Endothelial cell of umbilical vein (primary cell): Measurements from ENCODE around the gene ANO9. TPM values are rescaled to one million over a fixed set of nuclear protein-coding genes. Genes with fewer than 3 reads are reported as not detected.

Experiments
- BruUV-seq: library from RNA; stranded (reverse); fragments of 400-500 nt; replicated peaks from 2 replicates; lab custom pipeline; 2021; lab: Mats Ljungman, UMichigan
- CTCF ChIA-PET: fragments of 300-600, 350-600 bp; sonication (Branson Sonifier 250); formaldehyde crosslinking; loops from one replicate; lab custom pipeline; 2021; ENCODE audit warnings: antibody characterized with exemption, inconsistent platforms; lab: Charles Lee
- POLR2A ChIA-PET: fragments of 300-600, 350-600 bp; sonication (Branson Sonifier 250); formaldehyde crosslinking; loops from one replicate; lab custom pipeline; 2021; ENCODE audit warnings: antibody characterized with exemption, inconsistent platforms; lab: Charles Lee
- DNase-seq: peaks from one replicate; pipeline ENCODE4 v3.0.0-alpha.2; 2011; ENCODE audit warnings: low read depth, low spot score
- FAIRE-seq: peaks from 2 replicates; lab custom pipeline; 2011; peaks lifted over from hg19 to GRCh38; lab: Jason Lieb, UNC
- H2AFZ ChIP-seq: 2 replicates; pipeline ENCODE4 v1.6.0; 2012; ENCODE audit warnings: low read depth, low read length, control low read depth, inconsistent platforms
- H3K27ac ChIP-seq: 2 replicates; pipeline ENCODE4 v1.5.1; 2011; ENCODE audit warnings: low read depth, mild to moderate bottlenecking, control low read depth, low read length, moderate library complexity; ENCODE audit not compliant: insufficient read depth
- H3K27me3 ChIP-seq, 2 experiments: 2 replicates each; pipeline versions ENCODE4 v1.6.0 to v1.6.1; 2011; ENCODE audit warnings: low read length in 2 of 2, mixed read lengths in 1 of 2; ENCODE audit not compliant: control insufficient read depth in 2 of 2, insufficient read depth in 2 of 2
- H3K36me3 ChIP-seq, 2 experiments: 2 replicates in 1 of 2; 3 replicates in 1 of 2; pipeline ENCODE4 v1.5.1; 2011; ENCODE audit warnings: low read length in 2 of 2, mild to moderate bottlenecking in 1 of 2, moderate library complexity in 1 of 2; ENCODE audit not compliant: control insufficient read depth in 2 of 2, insufficient read depth in 2 of 2; ENCODE audit errors: extremely low read depth in 1 of 2
- H3K4me1 ChIP-seq: 3 replicates; pipeline ENCODE4 v1.5.1; 2011; ENCODE audit warnings: mild to moderate bottlenecking, low read length; ENCODE audit not compliant: control insufficient read depth, insufficient read depth; ENCODE audit errors: extremely low read depth
- H3K4me2 ChIP-seq: 2 replicates; pipeline ENCODE4 v1.6.1; 2011; ENCODE audit warnings: low read length, control low read depth, mixed read lengths; ENCODE audit not compliant: insufficient read depth
- H3K4me3 ChIP-seq, 3 experiments: fragments of 200-600 bp in 1 of 3; sonication (generic), shearing (Covaris generic) in 1 of 3; replicated peaks in 1 of 3; 2 replicates each; pipeline ENCODE4 v1.5.1; 2011 to 2016; ENCODE audit warnings: control low read depth in 3 of 3, low read length in 3 of 3, mild to moderate bottlenecking in 2 of 3, inconsistent platforms in 1 of 3, low read depth in 1 of 3, moderate library complexity in 1 of 3; ENCODE audit not compliant: insufficient read depth in 1 of 3
- H3K79me2 ChIP-seq: 2 replicates; pipeline ENCODE4 v1.6.0; 2012; ENCODE audit warnings: low read length, inconsistent platforms; ENCODE audit not compliant: control insufficient read depth, insufficient read depth
- H3K9ac ChIP-seq: replicated peaks from 2 replicates; pipeline ENCODE3; 2011; ENCODE audit warnings: low read length, control low read depth; ENCODE audit not compliant: insufficient read depth; ENCODE audit errors: extremely low read depth
- H3K9me1 ChIP-seq: replicated peaks from 3 replicates; pipeline ENCODE4 v1.6.0; 2011; ENCODE audit warnings: mild to moderate bottlenecking, low read length; ENCODE audit not compliant: control insufficient read depth, insufficient read depth; ENCODE audit errors: extremely low read depth
- H3K9me3 ChIP-seq: replicated peaks from 2 replicates; pipeline ENCODE4 v1.5.1; 2012; ENCODE audit warnings: low read length, inconsistent platforms; ENCODE audit not compliant: control insufficient read depth, insufficient read depth
- H4K20me1 ChIP-seq: replicated peaks from 2 replicates; pipeline ENCODE3; 2011; ENCODE audit warnings: mild to moderate bottlenecking, low read length; ENCODE audit not compliant: control insufficient read depth, insufficient read depth; ENCODE audit errors: extremely low read depth
- CTCF ChIP-seq, 2 donors: IDR thresholded peaks; 1 replicate in 1 of 2; 2 replicates in 1 of 2; pipeline ENCODE4 v1.5.1; 2011; ENCODE audit warnings: low read length in 2 of 2, mild to moderate bottlenecking in 2 of 2, moderate library complexity in 2 of 2, control low read depth in 1 of 2, inconsistent platforms in 1 of 2, low read depth in 1 of 2; ENCODE audit not compliant: insufficient read depth in 1 of 2; ENCODE audit errors: extremely low read depth in 1 of 2
- EZH2 ChIP-seq: IDR thresholded peaks from 2 replicates; pipeline ENCODE4 v1.6.1; 2012; ENCODE audit warnings: borderline replicate concordance, low read depth, mild to moderate bottlenecking, moderate library complexity, low read length, inconsistent platforms; ENCODE audit not compliant: severe bottlenecking
- FOS ChIP-seq: IDR thresholded peaks from 2 replicates; pipeline ENCODE4 v1.6.1; 2011; ENCODE audit warnings: mild to moderate bottlenecking, low read length, moderate library complexity, borderline replicate concordance; ENCODE audit not compliant: insufficient read depth
- JUN ChIP-seq: IDR thresholded peaks from 2 replicates; pipeline ENCODE4 v1.6.1; 2011; ENCODE audit warnings: borderline replicate concordance, low read depth; ENCODE audit not compliant: insufficient read length, insufficient read depth
- MYC ChIP-seq: IDR thresholded peaks from one replicate; pipeline ENCODE4 v1.6.1; 2011; ENCODE audit warnings: mild to moderate bottlenecking, low read depth, low read length
- POLR2A ChIP-seq: IDR thresholded peaks from 2 replicates; pipeline ENCODE4 v1.6.1; 2012; ENCODE audit warnings: low read depth, mild to moderate bottlenecking, control low read depth, low read length
- POLR2AphosphoS5 ChIP-seq: IDR thresholded peaks from 2 replicates; pipeline ENCODE4 v1.6.1; 2012; ENCODE audit warnings: low read depth, mild to moderate bottlenecking, control low read depth, low read length, moderate library complexity; ENCODE audit not compliant: insufficient read depth
- dilution Hi-C: fragments of 300-500 bp; cut with MboI; formaldehyde crosslinking; loops from one replicate; pipeline ENCODE4 v1.15.0; 2019; ENCODE audit warnings: low sequenced_read_pairs; ENCODE audit not compliant: extremely low pct_ligation_motif_present
- intact Hi-C: fragments of 100-400 bp; cut with micrococcal nuclease; formaldehyde crosslinking; loops from one replicate; pipeline ENCODE4 v1.10.0; 2022
- polyA plus RNA-seq, 4 experiments: library from polyadenylated mRNA; depleted of rRNA in 3 of 4; stranded (reverse) in 3 of 4; unstranded in 1 of 4; fragments of >200 nt; gene quantifications; 2 replicates each; pipeline versions ENCODE4 v1.2.1 to v1.2.3, GENCODE V29; 2011 to 2012; ENCODE audit warnings: missing spikeins in 1 of 4
- total RNA-seq: library from RNA; stranded (reverse); gene quantifications from 2 replicates; pipeline ENCODE4 v1.2.3, GENCODE V29; 2021
- TF ChIP-seq, protein P1 (sequence below): IDR thresholded peaks from 2 replicates; pipeline ENCODE4 v1.6.1; 2011; ENCODE audit not compliant: insufficient read depth, insufficient read length

Gene ANO9
- total and polyA plus RNA-seq, 2 donors (not counting 3 experiments of a cell fraction or from before 2014, with no cell fraction given), result 0.23 TPM; not detected in 1

GRCh38 chr11:460331-461199 is 18.8 kb upstream of the ANO9 start:
- Histone ChIP-seq H3K9ac (no peak overlapping the region), H3K4me3 (no peak overlapping the region), H3K36me3 (peaks cover 0 to 16% of the 10 kb centered on the region in 2 experiments), H3K4me1 (no peaks in the 10 kb centered on the region), H2AFZ (no peak overlapping the region), H3K9me1 (no peaks in the 10 kb centered on the region), H4K20me1 (no peaks in the 10 kb centered on the region), H3K79me2 (peaks cover 18% of the 10 kb centered on the region), H3K4me2 (no peak overlapping the region), H3K27ac (no peak overlapping the region), H3K27me3 (no peaks in the 10 kb centered on the region), H3K9me3 (no peaks in the 10 kb centered on the region)
- BruUV-seq, result no TSS peak
- intact Hi-C loops, result no loop called here
- TF ChIP-seq JUN (no peak), POLR2A (no peak), FOS (no peak), POLR2AphosphoS5 (no peak), CTCF (IDR thresholded peaks at IDR 0.05; ENCODE audit: extremely low read depth in 1 of 2, insufficient read depth in 1 of 2, low read depth in 1 of 2, low read length in 2 of 2) (no peak), EZH2 (no peak), MYC (no peak)
- TF ChIP-seq, protein P1, sequence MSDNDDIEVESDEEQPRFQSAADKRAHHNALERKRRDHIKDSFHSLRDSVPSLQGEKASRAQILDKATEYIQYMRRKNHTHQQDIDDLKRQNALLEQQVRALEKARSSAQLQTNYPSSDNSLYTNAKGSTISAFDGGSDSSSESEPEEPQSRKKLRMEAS, result no peak
- CTCF ChIA-PET, result no interaction called here
- no peak for DNase-seq
- FAIRE-seq, result no peak
- POLR2A ChIA-PET, result no interaction called here
- dilution Hi-C loops, result no loop called here
